WTC11 (cell line): ENCODE results near the gene KAZN. TPM values are rescaled to one million over a fixed set of nuclear protein-coding genes. Genes with fewer than 3 reads are reported as not detected.
"Not testable (repeated sequence)": the region's sequence is repeated elsewhere in the genome, so short reads cannot be mapped to it uniquely, and the experiment has no call there.

Experiments
- ATAC-seq: fragments of 200-7000 bp; cut with Tn5 transposase; 2 replicates; pipeline ENCODE4 v1.10.0; 2021; ENCODE audit warnings: mild to moderate bottlenecking, moderate library complexity
- CTCF ChIA-PET: fragments of 300-600 bp; sonication (Branson Sonifier 250); formaldehyde crosslinking; loops from one replicate; lab custom pipeline; 2021; ENCODE audit warnings: antibody characterized with exemption; lab: Charles Lee
- POLR2A ChIA-PET: fragments of 350-600 bp; sonication (Branson Sonifier 250); formaldehyde crosslinking; loops from one replicate; lab custom pipeline; 2021; ENCODE audit warnings: antibody characterized with exemption; lab: Charles Lee
- DNase-seq: peaks from one replicate; pipeline ENCODE4 v3.0.0; 2021; ENCODE audit warnings: low spot score
- H3K27ac Mint-ChIP-seq: 2 replicates; pipeline ENCODE4 v1.8.0; 2021; ENCODE audit warnings: mixed read lengths
- H3K27me3 Mint-ChIP-seq: 2 replicates; pipeline ENCODE4 v1.8.0; 2021; ENCODE audit warnings: low read depth, mild to moderate bottlenecking, moderate library complexity, mixed read lengths
- H3K36me3 Mint-ChIP-seq: 2 replicates; pipeline ENCODE4 v1.8.0; 2021; ENCODE audit warnings: mixed read lengths
- H3K4me1 Mint-ChIP-seq: 2 replicates; pipeline ENCODE4 v1.8.0; 2022; ENCODE audit warnings: mixed read lengths
- H3K4me3 Mint-ChIP-seq: 2 replicates; pipeline ENCODE4 v1.8.0; 2021; ENCODE audit warnings: mild to moderate bottlenecking, moderate library complexity, mixed read lengths
- H3K9me3 Mint-ChIP-seq: 2 replicates; pipeline ENCODE4 v1.8.0; 2021; ENCODE audit warnings: mixed read lengths
- ETV6 ChIP-seq: sonication (generic); formaldehyde crosslinking; IDR thresholded peaks from 2 replicates; pipeline ENCODE4 v1.8.1; 2022; ENCODE audit warnings: mild to moderate bottlenecking, missing genetic modification reagents
- JAZF1 ChIP-seq: fragments of 250-450 bp; sonication (Bioruptor Pico); IDR thresholded peaks from 2 replicates; pipeline ENCODE4 v1.9.0; 2021; ENCODE audit warnings: moderate library complexity, mild to moderate bottlenecking, inconsistent platforms
- JUN ChIP-seq: sonication (generic); formaldehyde crosslinking; IDR thresholded peaks from 2 replicates; pipeline ENCODE4 v1.8.0; 2023; ENCODE audit warnings: mild to moderate bottlenecking, missing genetic modification reagents
- MXD4 ChIP-seq: fragments of 250-450 bp; sonication (Bioruptor Pico); IDR thresholded peaks from 2 replicates; pipeline ENCODE4 v1.8.0; 2021; ENCODE audit warnings: mild to moderate bottlenecking, moderate library complexity, borderline replicate concordance
- NR2C2 ChIP-seq: sonication (generic); formaldehyde crosslinking; IDR thresholded peaks from 2 replicates; pipeline ENCODE4 v1.8.0; 2022; ENCODE audit warnings: mild to moderate bottlenecking, missing genetic modification reagents
- SMAD3 ChIP-seq: sonication (generic); formaldehyde crosslinking; IDR thresholded peaks from 2 replicates; pipeline ENCODE4 v1.8.0; 2022; ENCODE audit warnings: missing genetic modification reagents, mild to moderate bottlenecking, borderline replicate concordance
- SP1 ChIP-seq: sonication (generic); formaldehyde crosslinking; conservative IDR thresholded peaks from 2 replicates; pipeline ENCODE4 v1.8.1; 2022; ENCODE audit warnings: missing genetic modification reagents
- ZNF138 ChIP-seq: sonication (generic); formaldehyde crosslinking; conservative IDR thresholded peaks from 2 replicates; pipeline ENCODE4 v1.8.1; 2022; ENCODE audit warnings: mild to moderate bottlenecking, moderate library complexity, missing genetic modification reagents
- ZNF317 ChIP-seq: sonication (generic); formaldehyde crosslinking; IDR thresholded peaks from 2 replicates; pipeline ENCODE4 v1.8.1; 2023; ENCODE audit warnings: low read depth, mild to moderate bottlenecking, moderate library complexity, missing genetic modification reagents, borderline replicate concordance
- total RNA-seq: library from RNA; stranded (reverse); gene quantifications from 3 replicates; pipeline ENCODE4 v1.2.3, GENCODE V29; 2021
- TF ChIP-seq, protein P1 (sequence below): sonication (generic); formaldehyde crosslinking; IDR thresholded peaks from 2 replicates; pipeline ENCODE4 v1.8.1; 2023; ENCODE audit warnings: mild to moderate bottlenecking, missing genetic modification reagents, moderate library complexity
- TF ChIP-seq, protein P2 (sequence below): sonication (generic); formaldehyde crosslinking; IDR thresholded peaks from 2 replicates; pipeline ENCODE4 v1.8.0; 2022; ENCODE audit warnings: mild to moderate bottlenecking, missing genetic modification reagents
- TF ChIP-seq, protein P3 (sequence below): sonication (generic); formaldehyde crosslinking; conservative IDR thresholded peaks from 2 replicates; pipeline ENCODE4 v1.8.1; 2022; ENCODE audit warnings: mild to moderate bottlenecking, missing genetic modification reagents
- TF ChIP-seq, protein P4 (sequence below): sonication (generic); formaldehyde crosslinking; IDR thresholded peaks from 2 replicates; pipeline ENCODE4 v1.8.0; 2023; ENCODE audit warnings: missing genetic modification reagents
- TF ChIP-seq, protein P5 (sequence below): sonication (generic); formaldehyde crosslinking; IDR thresholded peaks from 2 replicates; pipeline ENCODE4 v1.8.1; 2023; ENCODE audit warnings: mild to moderate bottlenecking, missing genetic modification reagents
- TF ChIP-seq, protein P6 (sequence below): sonication (generic); formaldehyde crosslinking; IDR thresholded peaks from 2 replicates; pipeline ENCODE4 v1.8.1; 2023; ENCODE audit warnings: mild to moderate bottlenecking, moderate library complexity, missing genetic modification reagents
- TF ChIP-seq, protein P7 (sequence below): sonication (generic); formaldehyde crosslinking; conservative IDR thresholded peaks from 2 replicates; pipeline ENCODE4 v1.8.1; 2023; ENCODE audit warnings: mild to moderate bottlenecking, low read depth, missing genetic modification reagents, moderate library complexity

Gene KAZN
- total RNA-seq, 1 experiment from 2014 or later = 19.9 TPM

DNA sequence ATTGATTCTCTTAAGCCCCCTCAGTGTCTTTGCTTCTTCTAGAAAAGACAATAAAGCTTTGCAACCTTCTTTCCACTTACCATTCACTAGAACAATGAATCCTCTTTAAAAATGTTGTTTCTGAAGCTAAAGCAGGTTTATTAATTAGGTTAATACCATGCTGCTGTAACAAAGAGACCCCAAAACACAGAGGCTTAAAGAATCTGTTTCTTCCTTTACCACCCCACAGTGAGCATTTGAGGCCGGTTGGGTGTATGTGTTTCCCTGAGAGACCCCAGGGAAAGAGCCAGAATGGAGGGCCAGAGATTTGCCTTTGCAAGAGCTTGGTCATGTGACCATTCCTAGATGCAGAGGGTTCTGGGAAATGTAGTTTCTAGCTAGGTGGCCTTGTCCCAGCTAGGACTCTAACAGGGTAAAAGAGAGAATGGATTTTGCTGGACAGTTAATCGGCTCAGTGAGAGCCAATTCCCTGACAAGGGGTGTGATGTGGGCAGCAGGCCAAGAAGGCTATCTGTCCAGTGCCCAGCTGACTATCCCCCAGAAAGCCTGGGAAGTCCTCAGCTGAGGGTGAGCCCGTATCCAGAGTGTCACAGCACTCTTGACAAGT, 363.3 kb downstream of the KAZN start:
- peak; percentile 70 for ATAC-seq
- TF ChIP-seq, protein P1, sequence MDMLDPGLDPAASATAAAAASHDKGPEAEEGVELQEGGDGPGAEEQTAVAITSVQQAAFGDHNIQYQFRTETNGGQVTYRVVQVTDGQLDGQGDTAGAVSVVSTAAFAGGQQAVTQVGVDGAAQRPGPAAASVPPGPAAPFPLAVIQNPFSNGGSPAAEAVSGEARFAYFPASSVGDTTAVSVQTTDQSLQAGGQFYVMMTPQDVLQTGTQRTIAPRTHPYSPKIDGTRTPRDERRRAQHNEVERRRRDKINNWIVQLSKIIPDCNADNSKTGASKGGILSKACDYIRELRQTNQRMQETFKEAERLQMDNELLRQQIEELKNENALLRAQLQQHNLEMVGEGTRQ (CRISPR knock-in tag) = peak; percentile 94
- TF ChIP-seq, protein P2, sequence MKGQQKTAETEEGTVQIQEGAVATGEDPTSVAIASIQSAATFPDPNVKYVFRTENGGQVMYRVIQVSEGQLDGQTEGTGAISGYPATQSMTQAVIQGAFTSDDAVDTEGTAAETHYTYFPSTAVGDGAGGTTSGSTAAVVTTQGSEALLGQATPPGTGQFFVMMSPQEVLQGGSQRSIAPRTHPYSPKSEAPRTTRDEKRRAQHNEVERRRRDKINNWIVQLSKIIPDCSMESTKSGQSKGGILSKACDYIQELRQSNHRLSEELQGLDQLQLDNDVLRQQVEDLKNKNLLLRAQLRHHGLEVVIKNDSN (CRISPR knock-in tag) = peak; percentile 93
- TF ChIP-seq, protein P3, sequence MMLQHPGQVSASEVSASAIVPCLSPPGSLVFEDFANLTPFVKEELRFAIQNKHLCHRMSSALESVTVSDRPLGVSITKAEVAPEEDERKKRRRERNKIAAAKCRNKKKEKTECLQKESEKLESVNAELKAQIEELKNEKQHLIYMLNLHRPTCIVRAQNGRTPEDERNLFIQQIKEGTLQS (CRISPR knock-in tag) = no peak
- POLR2A ChIA-PET = no interaction called here

DNA sequence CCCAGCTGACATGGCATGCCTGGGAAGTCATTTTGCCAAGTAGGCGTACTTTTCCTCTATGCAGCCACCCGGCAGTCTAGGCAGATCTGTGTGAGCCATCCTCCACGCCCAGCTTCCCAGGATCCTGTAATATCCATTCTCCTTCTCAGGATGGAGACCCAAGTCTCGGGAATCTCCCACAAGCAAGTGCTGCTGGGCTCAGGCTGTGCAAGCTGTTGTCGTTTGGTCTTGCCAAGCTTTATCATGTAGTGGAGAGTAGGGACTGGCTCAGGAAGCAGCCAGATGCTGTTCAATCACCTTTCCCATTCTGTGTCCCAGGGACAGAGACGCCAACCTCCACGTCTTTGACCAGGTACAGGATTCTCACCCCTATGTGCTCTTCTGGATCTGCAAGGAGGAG, 363.9 kb downstream of the KAZN start:
- DNase-seq (no peak), ATAC-seq (no peak)
- H3K36me3 Mint-ChIP-seq = peaks cover 17% of the 10 kb centered on the region
- H3K9me3 Mint-ChIP-seq = peaks cover 3% of the 10 kb centered on the region
- CTCF ChIA-PET = interaction anchor here (0.9 to 1.4 kb wide), 3 partner anchors 21 to 84 kb away, joined by 4 read pairs; no protein-coding TSS in a partner anchor
- peaks cover 2% of the 10 kb centered on the region; the same call in 1 of the 2 replicates for H3K27me3 Mint-ChIP-seq
- H3K27ac Mint-ChIP-seq = no peak overlapping the region
- H3K4me3 Mint-ChIP-seq = no peak overlapping the region
- H3K4me1 Mint-ChIP-seq = peaks cover 9% of the 10 kb centered on the region
- POLR2A ChIA-PET = no interaction called here
- TF ChIP-seq, protein P2 (CRISPR knock-in tag) = no peak
- no peak for TF ChIP-seq NR2C2
- no peak for TF ChIP-seq JUN (CRISPR knock-in tag)
- TF ChIP-seq ZNF317 (CRISPR knock-in tag) = no peak
- TF ChIP-seq, protein P4, sequence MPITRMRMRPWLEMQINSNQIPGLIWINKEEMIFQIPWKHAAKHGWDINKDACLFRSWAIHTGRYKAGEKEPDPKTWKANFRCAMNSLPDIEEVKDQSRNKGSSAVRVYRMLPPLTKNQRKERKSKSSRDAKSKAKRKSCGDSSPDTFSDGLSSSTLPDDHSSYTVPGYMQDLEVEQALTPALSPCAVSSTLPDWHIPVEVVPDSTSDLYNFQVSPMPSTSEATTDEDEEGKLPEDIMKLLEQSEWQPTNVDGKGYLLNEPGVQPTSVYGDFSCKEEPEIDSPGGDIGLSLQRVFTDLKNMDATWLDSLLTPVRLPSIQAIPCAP (CRISPR knock-in tag) = no peak
- TF ChIP-seq ZNF138 (CRISPR knock-in tag) = no peak
- TF ChIP-seq MXD4 (CRISPR knock-in tag) = no peak
- TF ChIP-seq ETV6 (CRISPR knock-in tag) = no peak
- TF ChIP-seq, protein P5, sequence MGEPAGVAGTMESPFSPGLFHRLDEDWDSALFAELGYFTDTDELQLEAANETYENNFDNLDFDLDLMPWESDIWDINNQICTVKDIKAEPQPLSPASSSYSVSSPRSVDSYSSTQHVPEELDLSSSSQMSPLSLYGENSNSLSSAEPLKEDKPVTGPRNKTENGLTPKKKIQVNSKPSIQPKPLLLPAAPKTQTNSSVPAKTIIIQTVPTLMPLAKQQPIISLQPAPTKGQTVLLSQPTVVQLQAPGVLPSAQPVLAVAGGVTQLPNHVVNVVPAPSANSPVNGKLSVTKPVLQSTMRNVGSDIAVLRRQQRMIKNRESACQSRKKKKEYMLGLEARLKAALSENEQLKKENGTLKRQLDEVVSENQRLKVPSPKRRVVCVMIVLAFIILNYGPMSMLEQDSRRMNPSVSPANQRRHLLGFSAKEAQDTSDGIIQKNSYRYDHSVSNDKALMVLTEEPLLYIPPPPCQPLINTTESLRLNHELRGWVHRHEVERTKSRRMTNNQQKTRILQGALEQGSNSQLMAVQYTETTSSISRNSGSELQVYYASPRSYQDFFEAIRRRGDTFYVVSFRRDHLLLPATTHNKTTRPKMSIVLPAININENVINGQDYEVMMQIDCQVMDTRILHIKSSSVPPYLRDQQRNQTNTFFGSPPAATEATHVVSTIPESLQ (CRISPR knock-in tag) = no peak
- TF ChIP-seq, protein P6, sequence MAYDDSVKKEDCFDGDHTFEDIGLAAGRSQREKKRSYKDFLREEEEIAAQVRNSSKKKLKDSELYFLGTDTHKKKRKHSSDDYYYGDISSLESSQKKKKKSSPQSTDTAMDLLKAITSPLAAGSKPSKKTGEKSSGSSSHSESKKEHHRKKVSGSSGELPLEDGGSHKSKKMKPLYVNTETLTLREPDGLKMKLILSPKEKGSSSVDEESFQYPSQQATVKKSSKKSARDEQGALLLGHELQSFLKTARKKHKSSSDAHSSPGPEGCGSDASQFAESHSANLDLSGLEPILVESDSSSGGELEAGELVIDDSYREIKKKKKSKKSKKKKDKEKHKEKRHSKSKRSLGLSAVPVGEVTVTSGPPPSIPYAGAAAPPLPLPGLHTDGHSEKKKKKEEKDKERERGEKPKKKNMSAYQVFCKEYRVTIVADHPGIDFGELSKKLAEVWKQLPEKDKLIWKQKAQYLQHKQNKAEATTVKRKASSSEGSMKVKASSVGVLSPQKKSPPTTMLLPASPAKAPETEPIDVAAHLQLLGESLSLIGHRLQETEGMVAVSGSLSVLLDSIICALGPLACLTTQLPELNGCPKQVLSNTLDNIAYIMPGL (CRISPR knock-in tag) = no peak
- TF ChIP-seq JAZF1 (CRISPR knock-in tag) = no peak
- TF ChIP-seq SMAD3 = no peak
- TF ChIP-seq, protein P7, sequence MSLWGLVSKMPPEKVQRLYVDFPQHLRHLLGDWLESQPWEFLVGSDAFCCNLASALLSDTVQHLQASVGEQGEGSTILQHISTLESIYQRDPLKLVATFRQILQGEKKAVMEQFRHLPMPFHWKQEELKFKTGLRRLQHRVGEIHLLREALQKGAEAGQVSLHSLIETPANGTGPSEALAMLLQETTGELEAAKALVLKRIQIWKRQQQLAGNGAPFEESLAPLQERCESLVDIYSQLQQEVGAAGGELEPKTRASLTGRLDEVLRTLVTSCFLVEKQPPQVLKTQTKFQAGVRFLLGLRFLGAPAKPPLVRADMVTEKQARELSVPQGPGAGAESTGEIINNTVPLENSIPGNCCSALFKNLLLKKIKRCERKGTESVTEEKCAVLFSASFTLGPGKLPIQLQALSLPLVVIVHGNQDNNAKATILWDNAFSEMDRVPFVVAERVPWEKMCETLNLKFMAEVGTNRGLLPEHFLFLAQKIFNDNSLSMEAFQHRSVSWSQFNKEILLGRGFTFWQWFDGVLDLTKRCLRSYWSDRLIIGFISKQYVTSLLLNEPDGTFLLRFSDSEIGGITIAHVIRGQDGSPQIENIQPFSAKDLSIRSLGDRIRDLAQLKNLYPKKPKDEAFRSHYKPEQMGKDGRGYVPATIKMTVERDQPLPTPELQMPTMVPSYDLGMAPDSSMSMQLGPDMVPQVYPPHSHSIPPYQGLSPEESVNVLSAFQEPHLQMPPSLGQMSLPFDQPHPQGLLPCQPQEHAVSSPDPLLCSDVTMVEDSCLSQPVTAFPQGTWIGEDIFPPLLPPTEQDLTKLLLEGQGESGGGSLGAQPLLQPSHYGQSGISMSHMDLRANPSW (CRISPR knock-in tag) = no peak
- no peak for TF ChIP-seq SP1

More for the DNA sequence above, 363.3 kb downstream of the KAZN start:
- CTCF ChIA-PET = interaction anchor here (0.9 to 1.4 kb wide), 3 partner anchors 21 to 85 kb away, joined by 4 read pairs; no protein-coding TSS in a partner anchor
- H3K9me3 Mint-ChIP-seq = no peaks in the 10 kb centered on the region
- H3K27me3 Mint-ChIP-seq = no peaks in the 10 kb centered on the region
- peaks cover 13% of the 10 kb centered on the region for H3K36me3 Mint-ChIP-seq
- DNase-seq = no peak
- peaks cover 15% of the 10 kb centered on the region for H3K4me1 Mint-ChIP-seq
- no peak overlapping the region for H3K4me3 Mint-ChIP-seq
- no peak overlapping the region for H3K27ac Mint-ChIP-seq

DNA sequence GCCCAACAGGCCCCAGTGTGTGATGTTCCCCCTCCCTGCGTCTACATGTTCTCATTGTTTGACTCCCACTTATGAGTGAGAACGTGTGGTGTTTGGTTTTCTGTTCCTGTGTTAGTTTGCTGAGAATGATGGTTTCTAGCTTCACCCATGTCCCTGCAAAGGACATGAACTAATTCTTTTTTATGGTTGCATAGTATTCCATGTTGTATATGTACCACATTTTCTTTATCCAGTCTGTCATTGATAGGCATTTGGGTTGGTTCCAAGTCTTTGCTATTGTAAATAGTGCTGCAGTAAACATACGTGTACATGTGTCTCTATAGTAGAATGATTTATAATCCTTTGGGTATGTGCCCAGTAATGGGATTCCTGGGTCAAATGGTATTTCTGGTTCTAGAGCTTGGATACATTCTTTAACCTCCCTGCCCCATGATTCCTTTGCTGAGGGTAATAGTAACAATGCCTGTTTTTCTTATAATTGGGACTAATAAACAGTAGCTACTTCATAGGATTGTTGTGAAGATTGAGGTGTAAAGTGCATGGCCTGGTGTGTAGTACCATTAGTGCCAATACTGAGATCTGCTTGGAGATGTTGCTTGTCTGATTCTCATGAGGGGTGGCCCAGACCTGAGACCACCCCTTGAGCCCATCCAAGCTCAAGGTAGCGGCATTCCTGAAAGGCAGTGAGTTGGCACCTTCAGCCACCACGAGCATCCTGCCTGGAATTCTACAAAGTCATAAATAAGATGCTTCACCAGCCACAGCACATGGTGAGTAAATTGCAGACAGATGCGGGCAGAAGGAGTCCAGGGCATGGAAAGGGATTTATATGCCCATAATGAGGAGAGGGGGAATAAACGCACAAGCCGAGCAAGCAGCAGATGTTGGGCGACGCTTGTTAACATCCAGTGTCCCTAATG, 365.6 kb downstream of the KAZN start:
- H3K4me3 Mint-ChIP-seq, POLR2A ChIA-PET, H3K27ac Mint-ChIP-seq, DNase-seq, H3K27me3 Mint-ChIP-seq, H3K9me3 Mint-ChIP-seq, ATAC-seq, H3K4me1 Mint-ChIP-seq: not testable (repeated sequence)
- peaks cover 20% of the 10 kb centered on the region for H3K36me3 Mint-ChIP-seq
- CTCF ChIA-PET = interaction anchor here (1.2 kb wide), 1 partner anchor 11 kb away, joined by 3 read pairs; no protein-coding TSS in a partner anchor
